PC-3 (cell line): ENCODE measurements around the gene CSMD2. TPM values are rescaled to one million over a fixed set of nuclear protein-coding genes. Genes with fewer than 3 reads are reported as not detected.

Source experiments
- ATAC-seq: fragments of 200-7000 bp; cut with Tn5 transposase; 2 replicates; pipeline ENCODE4 v1.9.1; 2020; ENCODE audit warnings: mild to moderate bottlenecking, moderate library complexity
- BruUV-seq: library from RNA; stranded (reverse); fragments of 400-500 nt; replicated peaks from 2 replicates; lab custom pipeline; 2021; lab: Mats Ljungman, UMichigan
- CTCF ChIA-PET: fragments of 300-600 bp; sonication (Branson Sonifier 250); formaldehyde crosslinking; loops from one replicate; lab custom pipeline; 2022; ENCODE audit warnings: antibody characterized with exemption; lab: Charles Lee
- POLR2A ChIA-PET: fragments of 300-600 bp; sonication (Branson Sonifier 250); formaldehyde crosslinking; loops from one replicate; lab custom pipeline; 2022; ENCODE audit warnings: antibody characterized with exemption; ENCODE audit not compliant: unreplicated experiment; lab: Charles Lee
- DNase-seq: peaks from one replicate; pipeline ENCODE4 v3.0.0-alpha.2; 2015
- H2AFZ ChIP-seq: fragments of 300-600 bp; sonication (generic); 2 replicates; pipeline ENCODE4 v1.6.0; 2016; ENCODE audit warnings: antibody characterized with exemption, low read length
- H3F3A ChIP-seq: fragments of 300-600 bp; sonication (generic); one replicate; pipeline ENCODE4 v1.6.0; 2017; ENCODE audit warnings: antibody characterized with exemption, low read length, control low read depth, mild to moderate bottlenecking; ENCODE audit not compliant: unreplicated experiment
- H3K27ac ChIP-seq: fragments of 300-600 bp; sonication (generic); 2 replicates; pipeline ENCODE4 v1.5.1; 2016; ENCODE audit warnings: mild to moderate bottlenecking, low read length
- H3K27me3 ChIP-seq: fragments of 300-600 bp; sonication (generic); 2 replicates; pipeline ENCODE4 v1.6.1; 2016; ENCODE audit warnings: low read length, mixed read lengths
- H3K36me3 ChIP-seq: fragments of 300-600 bp; sonication (generic); 2 replicates; pipeline ENCODE4 v1.6.1; 2016; ENCODE audit warnings: low read depth, mixed run types, low read length, mixed read lengths
- H3K4me1 ChIP-seq: fragments of 300-600 bp; sonication (generic); 2 replicates; pipeline ENCODE4 v1.5.1; 2016; ENCODE audit warnings: low read length; ENCODE audit not compliant: insufficient read depth
- H3K4me2 ChIP-seq: fragments of 300-600 bp; sonication (generic); 2 replicates; pipeline ENCODE4 v1.6.0; 2016; ENCODE audit warnings: low read length
- H3K4me3 ChIP-seq: fragments of 300-600 bp; sonication (generic); 2 replicates; pipeline ENCODE4 v1.5.1; 2016; ENCODE audit warnings: mild to moderate bottlenecking, low read length, mixed read lengths
- H3K79me2 ChIP-seq: fragments of 300-600 bp; sonication (generic); 2 replicates; pipeline ENCODE4 v1.6.1; 2017; ENCODE audit warnings: low read length, mixed read lengths
- H3K9ac ChIP-seq: fragments of 300-600 bp; sonication (generic); 2 replicates; pipeline ENCODE4 v1.6.0; 2016; ENCODE audit warnings: mild to moderate bottlenecking, low read length
- H3K9me2 ChIP-seq: fragments of 300-600 bp; sonication (generic); replicated peaks from 2 replicates; pipeline ENCODE4 v1.6.1; 2016; ENCODE audit warnings: mixed run types, low read length, mixed read lengths
- H3K9me3 ChIP-seq: fragments of 300-600 bp; sonication (generic); 2 replicates; pipeline ENCODE4 v1.6.1; 2016; ENCODE audit warnings: low read length, mixed read lengths
- H4K20me1 ChIP-seq: fragments of 300-600 bp; sonication (generic); 2 replicates; pipeline ENCODE4 v1.6.1; 2016; ENCODE audit warnings: low read length, mixed read lengths
- CTCF ChIP-seq: fragments of 300-600 bp; sonication (generic); conservative IDR thresholded peaks from 2 replicates; pipeline ENCODE4 v1.5.1; 2017; ENCODE audit warnings: antibody characterized with exemption, low read depth, mild to moderate bottlenecking, low read length
- EZH2 ChIP-seq: fragments of 300-600 bp; sonication (generic); IDR thresholded peaks from one replicate; pipeline ENCODE4 v1.6.1; 2017; ENCODE audit warnings: antibody characterized with exemption, mild to moderate bottlenecking, low read length; ENCODE audit not compliant: unreplicated experiment
- EZH2phosphoT487 ChIP-seq: fragments of 300-600 bp; sonication (generic); IDR thresholded peaks from 2 replicates; pipeline ENCODE4 v1.6.1; 2018; ENCODE audit warnings: mild to moderate bottlenecking, antibody characterized with exemption, low read length, borderline replicate concordance
- intact Hi-C: fragments of 100-400 bp; cut with micrococcal nuclease; formaldehyde crosslinking; loops from 2 replicates; pipeline ENCODE4 v1.9.0; 2023
- total RNA-seq: library from RNA; depleted of rRNA; stranded (reverse); fragments of >200 nt; gene quantifications from 2 replicates; pipeline ENCODE4 v1.2.3, GENCODE V29; 2014

Gene CSMD2
- total RNA-seq, 1 experiment from 2014 or later = not detected

GRCh38 chr1:33519240-33519884 is 645.7 kb downstream of the CSMD2 start:
- H3K36me3 ChIP-seq = no peaks in the 10 kb centered on the region
- no peaks in the 10 kb centered on the region for H3K79me2 ChIP-seq
- H3K9me3 ChIP-seq = no peaks in the 10 kb centered on the region
- no peaks in the 10 kb centered on the region for H3F3A ChIP-seq
- H4K20me1 ChIP-seq = no peaks in the 10 kb centered on the region
- intact Hi-C loops = no loop called here
- H3K4me3 ChIP-seq = no peak overlapping the region
- no peak for TF ChIP-seq EZH2phosphoT487
- H2AFZ ChIP-seq = no peak overlapping the region
- ChIA-PET POLR2A (no interaction called here), CTCF (no interaction called here)
- no peak overlapping the region for H3K9ac ChIP-seq
- H3K4me1 ChIP-seq = 0 out of 2 replicates have a peak, but pooled peaks cover 9% of the 10 kb centered on the region
- DNase-seq (no peak), ATAC-seq (no peak)
- no peak overlapping the region for H3K4me2 ChIP-seq
- peaks cover 27% of the 10 kb centered on the region for H3K27me3 ChIP-seq
- no peaks in the 10 kb centered on the region for H3K9me2 ChIP-seq
- BruUV-seq = no TSS peak
- H3K27ac ChIP-seq = no peak overlapping the region

GRCh38 chr1:33517596-33518250 is 647.3 kb downstream of the CSMD2 start:
- no peak overlapping the region for H3K27ac ChIP-seq
- no peak for DNase-seq
- H4K20me1 ChIP-seq = no peaks in the 10 kb centered on the region
- H3F3A ChIP-seq = no peaks in the 10 kb centered on the region
- no peaks in the 10 kb centered on the region for H3K36me3 ChIP-seq
- no peaks in the 10 kb centered on the region for H3K9me2 ChIP-seq
- intact Hi-C loops = no loop called here
- peaks cover 15% of the 10 kb centered on the region; the same call in 1 of the 2 replicates for H3K4me1 ChIP-seq
- CTCF ChIA-PET = no interaction called here
- ATAC-seq = no peak
- BruUV-seq = no TSS peak
- no peaks in the 10 kb centered on the region for H3K9me3 ChIP-seq
- no peak overlapping the region for H3K4me3 ChIP-seq
- H2AFZ ChIP-seq = no peak overlapping the region
- no peak overlapping the region for H3K4me2 ChIP-seq
- no peak overlapping the region for H3K9ac ChIP-seq
- H3K27me3 ChIP-seq = peaks cover 10% of the 10 kb centered on the region; the same call in 1 of the 2 replicates
- POLR2A ChIA-PET = no interaction called here
- H3K79me2 ChIP-seq = no peaks in the 10 kb centered on the region
- TF ChIP-seq CTCF (no peak), EZH2phosphoT487 (no peak), EZH2 (no peak)

- H3K4me2 ChIP-seq = no peak overlapping the region
- no peak overlapping the region for H3K4me3 ChIP-seq
- no peak for TF ChIP-seq CTCF
- TF ChIP-seq EZH2phosphoT487 = no peak
- TF ChIP-seq EZH2 = no peak
- DNase-seq = no peak
- H3K36me3 ChIP-seq = no peaks in the 10 kb centered on the region
- no peak overlapping the region for H3K27ac ChIP-seq
- no peaks in the 10 kb centered on the region for H3F3A ChIP-seq
- H3K9ac ChIP-seq = no peak overlapping the region
- H3K9me3 ChIP-seq = no peaks in the 10 kb centered on the region
- no peaks in the 10 kb centered on the region for H3K9me2 ChIP-seq
- H3K27me3 ChIP-seq = peaks cover 5% of the 10 kb centered on the region; the same call in 1 of the 2 replicates
- BruUV-seq = no TSS peak
- no peaks in the 10 kb centered on the region for H4K20me1 ChIP-seq
- no peak for ATAC-seq
- CTCF ChIA-PET = no interaction called here
- POLR2A ChIA-PET = no interaction called here
- intact Hi-C loops = no loop called here
- peaks cover 20% of the 10 kb centered on the region for H3K4me1 ChIP-seq
- no peak overlapping the region for H2AFZ ChIP-seq
- H3K79me2 ChIP-seq = no peaks in the 10 kb centered on the region
Observed at GRCh38 chr1:33516891-33517567, 648.0 kb downstream of the CSMD2 start.
